Measurements from ENCODE around the gene DNAJC28.

GRCh38 chr21:33477066-33477465, 14.4 kb downstream of the DNAJC28 start:
- no peak for TF ChIP-seq REST (IDR thresholded peaks at IDR 0.05; ENCODE audit: unreplicated experiment)
- TF ChIP-seq EZH2 (IDR thresholded peaks at IDR 0.05; ENCODE audit: low read depth, unreplicated experiment): no peak
- TF ChIP-seq CTCF (conservative IDR thresholded peaks at IDR 0.05; ENCODE audit: low read depth in 2 of 2): no peak
- TF ChIP-seq ZNF114 (CRISPR knock-in tag; IDR thresholded peaks at IDR 0.05): no peak
- no peak for TF ChIP-seq POLR2AphosphoS5 (IDR thresholded peaks at IDR 0.05; ENCODE audit: low read depth)
- TF ChIP-seq EZH2phosphoT487 (IDR thresholded peaks at IDR 0.05; ENCODE audit: unreplicated experiment): no peak
- no peak for TF ChIP-seq STAT1 (IDR thresholded peaks at IDR 0.05; ENCODE audit: unreplicated experiment)
- no peak for TF ChIP-seq CREB1 (CRISPR knock-in tag; IDR thresholded peaks at IDR 0.05; ENCODE audit: low read depth)
- TF ChIP-seq ZNF331 (CRISPR knock-in tag; IDR thresholded peaks at IDR 0.05; ENCODE audit: low read depth): no peak
- TF ChIP-seq JUNB (IDR thresholded peaks at IDR 0.05; ENCODE audit: unreplicated experiment): no peak
